Natural killer cell treated with Interleukin-12 subunit alpha and Interleukin-12 subunit beta and Interleukin-15 and Interleukin-18, amount 100 ng/mL, for 72 hours (primary cell): ENCODE results near the gene MAP4K3. TPM values are rescaled to one million over a fixed set of nuclear protein-coding genes. Genes with fewer than 3 reads are reported as not detected.
A peak's percentile ranks its signal among the peaks of the same experiment; 100 is the strongest.

ENCODE experiments used
- ATAC-seq, 2 donors: fragments of 150-1000 bp; cut with Tn5 transposase in 1 of 2; sonication (Bioruptor Pico), chemical (Tn5 transposase) in 1 of 2; 2 replicates each; pipeline ENCODE4 v1.10.0; 2021
- DNase-seq: peaks from one replicate; pipeline ENCODE4 v3.0.0; 2022; ENCODE audit warnings: low spot score
- H3K27ac Mint-ChIP-seq, 2 donors: 1 replicate in 1 of 2; 2 replicates in 1 of 2; pipeline ENCODE4 v1.8.0; 2022; ENCODE audit warnings: mixed read lengths in 2 of 2, mild to moderate bottlenecking in 1 of 2, moderate library complexity in 1 of 2
- H3K27me3 Mint-ChIP-seq, 2 donors: 1 replicate in 1 of 2; 2 replicates in 1 of 2; pipeline ENCODE4 v1.8.0; 2022; ENCODE audit warnings: mixed read lengths in 2 of 2
- H3K36me3 Mint-ChIP-seq: one replicate; pipeline ENCODE4 v1.8.0; 2022; ENCODE audit warnings: mixed read lengths
- H3K4me1 Mint-ChIP-seq, 2 donors: 1 replicate in 1 of 2; 2 replicates in 1 of 2; pipeline ENCODE4 v1.8.0; 2022; ENCODE audit warnings: low read depth in 2 of 2, mixed read lengths in 2 of 2, mild to moderate bottlenecking in 1 of 2
- H3K4me3 Mint-ChIP-seq: one replicate; pipeline ENCODE4 v1.8.0; 2022; ENCODE audit warnings: mixed read lengths
- H3K9me3 Mint-ChIP-seq: 2 replicates; pipeline ENCODE4 v1.8.0; 2022; ENCODE audit warnings: mixed read lengths
- total RNA-seq, 2 donors: library from RNA; stranded (reverse); gene quantifications; one replicate each; pipeline ENCODE4 v1.2.3, GENCODE V29; 2022

Gene MAP4K3
- 10 to 100 TPM in 1 of 2 donors, 1 to 10 TPM in 1; 9.6 to 21.0 TPM for total RNA-seq

DNA sequence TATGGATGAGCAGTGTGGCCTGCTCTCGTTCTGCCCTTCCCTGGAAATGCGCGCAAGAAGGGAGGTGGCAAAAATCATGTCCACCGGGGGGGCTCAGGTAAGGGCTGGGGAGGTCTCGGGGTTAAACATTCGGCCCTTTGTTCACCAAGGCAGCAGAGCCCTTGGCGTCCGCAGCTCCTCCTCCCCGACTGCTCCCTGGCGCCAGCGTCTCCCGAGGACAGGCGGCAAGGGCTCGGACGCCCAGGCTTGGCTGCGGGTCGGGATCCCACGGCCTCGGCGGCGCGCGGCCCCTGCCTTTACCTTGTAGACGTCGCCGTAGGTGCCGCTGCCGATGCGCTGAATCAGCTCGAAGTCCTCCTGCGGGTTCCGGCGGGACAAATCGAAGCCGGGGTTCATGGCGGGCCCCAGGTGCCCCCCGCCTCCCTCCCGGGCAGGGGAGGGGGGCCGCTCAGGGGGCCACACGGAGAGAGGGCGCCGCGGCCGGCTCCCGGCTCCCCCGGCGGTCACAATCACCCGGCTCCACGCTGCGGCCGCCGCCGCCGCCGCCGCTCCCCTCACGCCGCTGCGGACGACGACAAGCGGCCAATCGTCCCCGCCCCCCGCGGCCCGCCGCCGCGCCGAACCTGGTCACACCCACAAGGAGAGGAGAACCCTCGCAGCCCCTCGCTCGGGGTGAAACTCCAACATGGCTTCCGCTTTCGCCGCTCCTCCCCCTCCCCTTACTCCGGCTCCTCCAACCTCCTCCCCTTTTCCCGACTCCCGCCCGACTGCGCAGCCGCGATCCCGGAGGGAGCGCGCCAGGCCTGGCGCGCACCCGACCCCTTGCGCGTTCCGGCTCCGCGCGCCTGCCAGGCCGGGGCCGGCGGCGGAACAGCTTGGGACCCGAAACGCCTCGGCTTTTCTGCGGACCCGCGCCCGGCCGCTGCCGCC lies at the start of gene MAP4K3:
TSS of gene MAP4K3 (minus strand) at position 694 of the 930 bp plus-strand sequence. CDS start at position 396, 298 bp downstream.
- Mint-ChIP-seq H3K4me1 (peaks cover 15 to 21% of the 10 kb centered on the region in 2 donors), H3K9me3 (no peaks in the 10 kb centered on the region), H3K4me3 (peak within 1 kb of the TSS; percentile 80), H3K27me3 (no peaks in the 10 kb centered on the region), H3K27ac (peak within 1 kb of the TSS; percentile 60 to 89), H3K36me3 (no peaks in the 10 kb centered on the region)
- DNase-seq (peak; percentile 90), ATAC-seq (peak; percentile 89 to 94)

DNA sequence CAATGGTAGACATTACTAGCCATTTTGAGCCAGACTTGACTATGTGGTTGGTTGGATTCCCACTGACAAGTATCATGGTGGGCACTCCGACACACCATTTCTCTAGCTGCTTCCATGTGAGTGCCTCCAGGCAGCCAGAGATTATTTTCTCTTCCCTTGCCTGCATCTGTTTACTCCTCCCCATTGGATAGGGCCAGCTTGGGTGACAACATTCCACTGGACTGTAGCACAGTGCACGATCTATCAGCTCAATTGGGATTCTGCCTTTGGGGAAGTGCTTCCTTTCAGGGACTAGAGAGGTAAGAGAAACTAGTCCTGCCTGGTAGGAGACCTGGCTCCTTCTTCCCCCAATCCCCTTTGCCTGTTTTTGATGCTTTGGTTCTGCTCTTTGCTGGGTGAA lies 49.0 kb upstream of the MAP4K3 start:
- no peak for DNase-seq
- no peaks in the 10 kb centered on the region for H3K36me3 Mint-ChIP-seq
- peaks cover 0 to 5% of the 10 kb centered on the region in 2 donors for H3K4me1 Mint-ChIP-seq
- H3K27me3 Mint-ChIP-seq: peaks cover 12 to 23% of the 10 kb centered on the region in 2 donors
- no peak overlapping the region for H3K4me3 Mint-ChIP-seq
- no peaks in the 10 kb centered on the region for H3K9me3 Mint-ChIP-seq
- H3K27ac Mint-ChIP-seq: no peak overlapping the region
- no peak for ATAC-seq

DNA sequence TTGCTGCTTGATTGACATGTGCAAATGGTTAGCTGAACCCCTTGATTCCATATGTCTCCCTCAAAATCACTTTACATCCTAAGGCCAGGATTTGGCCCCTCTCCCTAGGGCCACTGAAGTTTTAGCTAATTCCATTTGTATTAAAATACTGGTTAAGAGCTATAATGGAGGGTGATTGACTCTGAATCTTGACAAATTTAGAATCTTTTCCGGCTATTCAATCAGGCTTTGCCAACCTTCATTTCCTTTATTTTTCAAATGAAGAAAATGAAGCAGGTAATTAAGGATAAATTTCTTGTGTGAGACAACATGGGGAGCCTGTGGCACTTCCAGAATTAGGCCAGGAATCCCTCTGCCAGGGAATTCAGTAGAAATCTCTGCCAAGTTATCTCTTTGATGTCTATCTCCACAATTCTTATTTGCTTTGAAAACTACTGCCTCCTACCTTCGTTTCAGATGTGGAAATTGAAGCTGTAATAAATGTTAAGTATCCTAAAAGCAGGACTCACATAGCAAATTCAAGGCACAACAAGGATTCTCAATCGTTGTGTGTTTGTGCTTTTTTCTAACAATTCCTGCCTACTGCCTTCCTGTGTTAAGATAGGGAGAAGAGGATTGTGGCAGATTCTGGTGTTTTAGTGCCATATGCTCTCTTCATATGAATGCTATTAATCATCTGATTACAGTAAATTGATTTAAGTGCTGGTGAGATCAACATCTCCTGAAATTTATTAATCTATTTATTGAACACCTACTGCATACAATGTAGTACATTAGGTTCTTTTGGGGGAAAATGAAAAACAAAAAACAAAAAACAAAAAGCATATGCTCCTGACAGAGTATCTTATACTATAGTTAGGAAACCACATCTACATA lies 47.8 kb upstream of the MAP4K3 start:
- Mint-ChIP-seq H3K9me3 (no peaks in the 10 kb centered on the region), H3K36me3 (no peaks in the 10 kb centered on the region), H3K27me3 (peaks cover 12 to 23% of the 10 kb centered on the region in 2 donors), H3K4me1 (peaks cover 0 to 5% of the 10 kb centered on the region in 2 donors), H3K4me3 (no peak overlapping the region), H3K27ac (no peak overlapping the region)
- no peak for ATAC-seq
- DNase-seq: no peak

DNA sequence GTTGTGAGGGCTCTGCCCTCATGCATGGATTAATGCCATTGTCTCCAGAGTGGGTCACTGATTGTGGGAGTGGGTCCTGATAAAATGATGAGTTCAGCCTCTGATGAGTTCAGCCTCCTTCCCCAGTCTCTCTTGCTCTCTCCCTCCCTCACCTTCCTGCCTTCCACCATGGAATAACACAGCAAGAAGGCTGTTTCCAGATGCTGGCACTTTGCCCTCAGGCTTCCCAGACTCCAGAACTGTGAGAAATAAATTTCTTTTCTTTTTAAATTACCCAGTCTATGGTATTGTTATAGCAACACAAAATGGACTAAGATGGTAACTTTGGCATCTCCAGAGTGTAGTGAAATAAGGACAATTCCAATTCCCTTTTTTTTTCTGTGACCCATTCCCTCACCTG lies 47.1 kb upstream of the MAP4K3 start:
- no peak overlapping the region for H3K27ac Mint-ChIP-seq
- peaks cover 0 to 5% of the 10 kb centered on the region in 2 donors for H3K4me1 Mint-ChIP-seq
- no peaks in the 10 kb centered on the region for H3K9me3 Mint-ChIP-seq
- no peak overlapping the region for H3K4me3 Mint-ChIP-seq
- no peaks in the 10 kb centered on the region for H3K36me3 Mint-ChIP-seq
- no peak for DNase-seq
- H3K27me3 Mint-ChIP-seq: peaks cover 12 to 23% of the 10 kb centered on the region in 2 donors
- ATAC-seq: no peak

DNA sequence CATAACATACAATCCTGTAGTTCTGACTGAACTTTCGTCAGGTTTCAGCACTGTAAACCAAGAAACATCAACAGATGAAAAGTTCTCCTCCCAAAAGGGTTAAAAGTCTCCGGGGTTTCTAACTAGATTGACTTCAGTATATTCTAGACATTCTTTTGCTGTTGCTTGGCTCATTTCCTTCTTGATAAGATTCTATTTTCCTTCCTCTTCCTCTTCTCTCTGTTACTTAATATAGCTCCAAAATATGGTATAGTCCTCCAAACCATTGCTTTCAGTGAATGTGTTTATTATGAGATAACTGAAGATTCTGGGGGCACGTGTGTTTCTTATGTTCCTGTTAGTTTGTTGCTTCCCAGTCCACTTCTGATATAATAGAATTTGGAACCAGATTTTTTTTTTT lies 46.4 kb upstream of the MAP4K3 start:
- Mint-ChIP-seq H3K27me3 (peaks cover 12 to 23% of the 10 kb centered on the region in 2 donors), H3K36me3 (no peaks in the 10 kb centered on the region), H3K9me3 (no peaks in the 10 kb centered on the region), H3K4me3 (no peak overlapping the region), H3K27ac (no peak overlapping the region), H3K4me1 (peaks cover 0 to 5% of the 10 kb centered on the region in 2 donors)
- ATAC-seq: no peak
- no peak for DNase-seq

DNA sequence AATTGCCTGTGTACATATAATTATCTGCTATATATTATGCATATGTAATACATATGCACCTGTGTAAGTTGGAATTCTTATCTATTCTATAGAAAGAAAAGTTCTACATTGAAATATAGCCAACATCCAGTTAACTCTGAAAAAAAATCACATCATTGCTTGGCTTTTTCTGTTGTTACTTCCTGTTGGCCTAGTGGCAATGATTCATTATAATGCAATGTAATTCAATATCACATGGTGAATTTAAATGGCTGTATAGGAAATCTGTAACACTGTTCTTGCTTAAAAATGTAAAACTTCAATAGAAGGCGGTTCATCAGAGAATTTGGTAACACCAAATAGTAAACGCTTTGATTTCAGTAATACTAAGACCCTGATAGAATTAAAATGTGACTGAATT lies 44.5 kb upstream of the MAP4K3 start:
- Mint-ChIP-seq H3K27me3 (peaks cover 6 to 18% of the 10 kb centered on the region in 2 donors), H3K36me3 (peaks cover 6% of the 10 kb centered on the region), H3K9me3 (peaks cover 6% of the 10 kb centered on the region), H3K4me1 (peaks cover 0 to 7% of the 10 kb centered on the region in 2 donors), H3K4me3 (no peak overlapping the region), H3K27ac (no peak overlapping the region)
- ATAC-seq (no peak), DNase-seq (no peak)

DNA sequence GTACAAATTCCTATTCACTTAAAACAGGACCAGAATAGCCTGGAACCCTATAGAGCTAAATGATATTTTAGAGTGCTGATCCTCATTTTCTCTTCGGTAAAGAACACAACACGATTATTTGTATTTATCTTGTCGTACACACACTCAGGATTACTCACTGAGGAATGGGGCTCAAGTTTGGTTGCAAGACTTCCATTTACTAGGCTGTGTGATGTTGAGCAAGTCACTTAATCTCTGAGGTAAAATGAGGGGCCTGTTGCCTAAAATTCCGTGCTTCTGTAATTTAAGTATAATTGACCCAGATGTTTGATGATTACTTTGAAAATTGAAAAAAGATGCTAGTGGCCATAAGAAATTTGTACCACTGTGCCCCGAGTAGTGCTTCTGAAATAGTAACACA lies 42.6 kb upstream of the MAP4K3 start:
- Mint-ChIP-seq H3K4me1 (peaks cover 0 to 10% of the 10 kb centered on the region in 2 donors), H3K4me3 (no peak overlapping the region), H3K9me3 (peaks cover 6% of the 10 kb centered on the region), H3K36me3 (peaks cover 6% of the 10 kb centered on the region), H3K27ac (no peak overlapping the region), H3K27me3 (peaks cover 3 to 7% of the 10 kb centered on the region in 2 donors)
- DNase-seq: no peak
- no peak for ATAC-seq

DNA sequence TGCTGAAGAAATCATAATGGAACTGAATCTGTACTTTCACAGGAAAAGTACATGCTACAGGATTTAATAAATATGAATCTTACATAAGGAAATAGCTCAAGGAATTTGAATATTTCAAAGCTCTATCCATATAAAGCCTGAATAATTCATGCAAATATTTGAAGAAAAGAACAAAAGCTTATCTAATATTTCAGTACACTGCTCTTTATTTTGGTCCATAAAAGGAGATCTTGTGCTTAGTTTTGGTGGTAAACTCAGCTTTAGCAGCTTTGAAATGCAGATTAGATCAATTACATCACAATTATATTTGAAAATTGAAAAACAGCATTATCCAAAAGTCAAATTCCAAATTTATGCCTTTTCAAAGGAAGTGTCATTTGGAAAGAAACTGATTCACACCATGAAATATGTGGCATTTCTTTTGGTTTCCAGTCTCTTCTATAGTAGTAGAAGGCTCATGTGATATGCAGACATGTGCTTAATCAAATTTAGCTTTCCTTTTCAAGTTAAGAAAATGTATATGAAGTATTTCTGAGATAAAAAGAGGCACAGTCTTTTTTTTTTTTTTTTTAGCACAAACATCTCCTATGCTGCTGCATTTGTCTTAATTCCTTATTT lies 42.1 kb upstream of the MAP4K3 start:
- H3K36me3 Mint-ChIP-seq: peaks cover 6% of the 10 kb centered on the region
- H3K27ac Mint-ChIP-seq: no peak overlapping the region
- peaks cover 6% of the 10 kb centered on the region for H3K9me3 Mint-ChIP-seq
- H3K27me3 Mint-ChIP-seq: peaks cover 3 to 7% of the 10 kb centered on the region in 2 donors
- H3K4me1 Mint-ChIP-seq: peaks cover 0 to 10% of the 10 kb centered on the region in 2 donors
- no peak overlapping the region for H3K4me3 Mint-ChIP-seq
- ATAC-seq: no peak
- DNase-seq: no peak

DNA sequence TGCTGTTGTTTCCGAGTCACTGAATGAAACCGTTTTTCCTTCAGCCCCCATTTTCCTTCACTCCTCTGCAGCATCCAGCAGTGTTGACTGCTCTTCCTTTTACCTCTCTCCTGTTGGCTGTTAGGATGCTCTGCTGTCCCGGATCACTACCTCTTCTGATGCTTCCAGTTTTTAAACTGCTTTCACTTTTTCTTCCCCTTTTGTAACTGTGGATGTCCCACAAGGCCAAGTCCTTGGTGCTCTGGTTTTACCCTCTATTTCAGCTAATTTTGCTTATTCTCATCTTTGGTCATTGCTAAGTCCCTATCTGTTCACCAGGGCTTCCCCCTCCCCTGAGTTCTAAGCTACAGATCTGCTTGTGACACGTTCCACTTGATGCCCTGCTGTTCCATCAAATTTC lies 39.4 kb upstream of the MAP4K3 start:
- no peak for ATAC-seq
- Mint-ChIP-seq H3K4me1 (peaks cover 0 to 5% of the 10 kb centered on the region in 2 donors), H3K4me3 (no peak overlapping the region), H3K9me3 (peaks cover 6% of the 10 kb centered on the region), H3K27me3 (no peaks in the 10 kb centered on the region), H3K27ac (no peak overlapping the region), H3K36me3 (peaks cover 6% of the 10 kb centered on the region)
- DNase-seq: no peak

DNA sequence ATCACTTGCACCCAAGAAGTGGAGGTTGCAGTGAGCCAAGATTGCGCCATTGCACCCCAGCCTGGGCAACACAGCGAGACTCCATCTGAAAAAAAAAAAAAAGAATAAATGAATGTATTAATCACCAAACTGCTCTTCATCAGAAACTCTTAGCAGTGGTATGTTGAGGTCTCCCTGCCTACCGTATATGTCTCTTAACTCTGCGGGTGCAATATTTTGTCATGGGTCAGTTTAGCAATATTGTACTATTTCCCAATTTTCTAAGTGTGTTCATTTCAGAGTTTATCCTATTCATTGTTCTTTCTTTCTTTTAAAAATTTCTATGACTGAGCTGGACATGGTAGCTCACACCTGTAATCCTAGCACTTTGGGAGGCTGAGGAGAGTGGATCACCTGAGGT lies 37.9 kb upstream of the MAP4K3 start:
- Mint-ChIP-seq H3K36me3 (peaks cover 6% of the 10 kb centered on the region), H3K4me3 (no peak overlapping the region), H3K27ac (no peak overlapping the region), H3K27me3 (no peaks in the 10 kb centered on the region), H3K9me3 (peaks cover 6% of the 10 kb centered on the region), H3K4me1 (peaks cover 0 to 5% of the 10 kb centered on the region in 2 donors)
- ATAC-seq (no peak), DNase-seq (no peak)

DNA sequence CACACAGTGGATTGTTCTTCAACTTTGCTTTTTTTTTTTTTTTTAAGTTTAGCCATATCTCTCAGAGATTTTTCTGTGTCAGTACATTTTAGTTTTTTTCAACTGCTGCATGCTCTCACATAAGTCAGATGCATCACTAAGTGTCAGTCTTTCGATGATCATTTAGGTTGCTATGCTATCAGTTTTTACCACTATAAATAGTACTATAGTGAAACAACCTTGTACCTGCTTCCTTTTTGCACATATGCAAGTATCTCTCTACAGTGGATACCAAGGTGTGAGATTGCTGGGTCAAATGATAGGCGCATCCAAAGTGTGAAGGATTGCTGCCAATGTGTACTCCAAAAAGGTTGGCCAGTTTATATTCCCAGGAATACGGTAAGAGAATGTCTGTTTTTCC lies 33.5 kb upstream of the MAP4K3 start:
- H3K27me3 Mint-ChIP-seq: no peaks in the 10 kb centered on the region
- no peaks in the 10 kb centered on the region for H3K36me3 Mint-ChIP-seq

DNA sequence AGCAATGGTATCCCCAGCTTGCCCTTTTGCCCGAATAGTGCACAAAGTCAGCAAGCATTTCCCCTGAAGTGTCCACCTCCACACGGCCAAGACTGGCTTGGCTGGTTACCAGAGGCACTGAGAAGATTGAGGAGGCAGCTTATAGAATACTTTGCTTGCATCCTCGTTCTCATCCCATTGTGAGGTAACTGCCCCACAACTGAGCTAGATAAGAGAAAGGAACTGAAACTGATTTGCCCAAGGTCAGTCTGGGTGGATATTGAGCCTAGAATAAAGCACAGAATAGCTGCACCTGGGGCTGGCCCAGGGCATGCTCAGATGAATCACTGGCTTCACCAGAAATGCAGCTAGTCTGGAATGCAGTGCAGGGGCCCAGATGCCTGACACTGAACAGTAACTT lies 32.7 kb upstream of the MAP4K3 start:
- DNase-seq (no peak), ATAC-seq (no peak)
- H3K4me3 Mint-ChIP-seq: no peak overlapping the region
- H3K9me3 Mint-ChIP-seq: no peaks in the 10 kb centered on the region
- H3K4me1 Mint-ChIP-seq: no peaks in the 10 kb centered on the region
- no peaks in the 10 kb centered on the region for H3K36me3 Mint-ChIP-seq
- no peak overlapping the region for H3K27ac Mint-ChIP-seq
- no peaks in the 10 kb centered on the region for H3K27me3 Mint-ChIP-seq

More for the DNA sequence above, 33.5 kb upstream of the MAP4K3 start:
- Mint-ChIP-seq H3K4me3 (no peak overlapping the region), H3K27ac (no peak overlapping the region), H3K9me3 (no peaks in the 10 kb centered on the region), H3K4me1 (no peaks in the 10 kb centered on the region)
- no peak for ATAC-seq
- DNase-seq: no peak

DNA sequence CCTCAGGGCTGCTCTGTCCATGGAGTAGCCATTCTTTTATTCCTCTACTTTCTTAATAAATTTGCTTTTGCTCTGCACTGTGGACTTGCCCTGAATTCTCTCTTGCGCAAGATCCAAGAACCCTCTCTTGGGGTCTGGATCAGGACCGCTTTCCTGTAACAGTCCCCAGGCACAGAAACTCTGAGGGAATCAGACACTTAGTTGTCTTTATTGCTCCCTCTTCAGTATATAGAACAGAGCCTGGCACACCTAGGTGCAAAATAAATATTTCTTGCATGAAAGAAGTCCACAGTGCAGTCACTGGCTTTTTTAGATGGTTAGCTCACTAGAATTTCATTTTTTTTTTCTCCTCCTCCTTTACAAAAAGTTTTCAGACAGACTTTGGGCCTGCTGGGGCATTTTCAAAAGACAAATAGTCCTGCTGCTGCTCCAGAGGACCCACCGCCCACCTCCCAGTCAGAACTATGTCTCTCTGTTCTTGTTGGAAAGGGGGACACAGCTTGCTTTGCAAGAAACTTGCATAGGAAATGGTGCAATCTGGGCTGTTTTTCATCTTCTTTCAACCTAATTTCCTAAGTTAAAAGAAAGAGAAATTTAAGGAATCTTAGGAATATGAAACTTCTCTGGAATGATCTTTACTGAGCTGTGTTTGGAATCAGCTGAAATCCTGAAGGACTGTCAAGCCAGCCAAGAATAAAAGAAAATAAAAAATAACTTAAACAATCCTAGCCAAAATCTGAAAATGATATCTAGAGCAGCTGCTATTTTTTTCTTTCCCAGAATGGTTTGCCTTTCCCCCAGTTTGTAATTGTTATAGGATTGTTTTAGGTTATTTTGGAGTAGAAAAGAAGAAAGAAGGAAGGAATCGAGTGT lies 31.7 kb upstream of the MAP4K3 start:
- Mint-ChIP-seq H3K4me1 (no peaks in the 10 kb centered on the region), H3K36me3 (no peaks in the 10 kb centered on the region), H3K27ac (no peak overlapping the region), H3K27me3 (no peaks in the 10 kb centered on the region), H3K4me3 (no peak overlapping the region), H3K9me3 (no peaks in the 10 kb centered on the region)
- ATAC-seq (no peak), DNase-seq (no peak)
